Measurements from ENCODE around the gene COL28A1.
"Not testable (repeated sequence)": the region's sequence is repeated elsewhere in the genome, so short reads cannot be mapped to it uniquely, and the experiment has no call there.

The COL28A1 gene

DNA sequence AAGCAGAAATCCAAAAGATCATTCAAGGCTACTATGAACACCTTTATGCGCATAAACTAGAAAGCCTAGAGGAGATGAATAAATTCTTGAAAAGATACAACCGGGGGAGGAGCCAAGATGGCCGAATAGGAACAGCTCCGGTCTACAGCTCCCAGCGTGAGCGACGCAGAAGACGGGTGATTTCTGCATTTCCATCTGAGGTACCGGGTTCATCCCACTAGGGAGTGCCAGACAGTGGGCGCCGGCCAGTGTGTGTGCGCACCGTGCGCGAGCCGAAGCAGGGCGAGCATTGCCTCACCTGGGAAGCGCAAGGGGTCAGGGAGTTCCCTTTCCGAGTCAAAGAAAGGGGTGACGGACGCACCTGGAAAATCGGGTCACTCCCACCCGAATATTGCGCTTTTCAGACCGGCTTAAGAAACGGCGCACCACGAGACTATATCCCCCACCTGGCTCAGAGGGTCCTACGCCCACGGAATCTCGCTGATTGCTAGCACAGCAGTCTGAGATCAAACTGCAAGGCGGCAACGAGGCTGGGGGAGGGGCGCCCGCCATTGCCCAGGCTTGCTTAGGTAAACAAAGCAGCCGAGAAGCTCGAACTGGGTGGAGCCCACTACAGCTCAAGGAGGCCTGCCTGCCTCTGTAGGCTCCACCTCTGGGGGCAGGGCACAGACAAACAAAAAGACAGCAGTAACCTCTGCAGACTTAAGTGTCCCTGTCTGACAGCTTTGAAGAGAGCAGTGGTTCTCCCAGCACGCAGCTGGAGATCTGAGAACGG lies 70.5 kb downstream of the COL28A1 start:
- DNase-seq (ENCODE audit: low spot score) = not testable (repeated sequence)

DNA sequence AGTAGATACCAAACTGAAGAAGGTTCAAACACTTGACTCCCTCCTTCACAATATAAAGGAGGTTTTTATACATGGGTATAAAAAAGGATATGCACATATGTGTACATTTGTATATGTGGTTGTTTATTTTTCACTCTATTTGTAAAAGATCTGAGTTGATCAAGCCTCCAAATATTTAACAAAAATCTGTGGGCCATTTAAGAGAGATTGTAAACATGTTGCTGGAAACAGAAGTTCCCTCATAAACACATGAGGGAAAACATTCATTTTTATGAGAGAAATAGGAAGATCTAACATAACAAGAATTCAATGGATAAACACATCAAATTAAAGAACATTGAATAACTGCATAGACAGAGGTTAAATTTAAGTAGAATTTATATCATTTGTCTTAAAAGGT lies 81.7 kb downstream of the COL28A1 start:
- DNase-seq (ENCODE audit: low spot score) = no peak

DNA sequence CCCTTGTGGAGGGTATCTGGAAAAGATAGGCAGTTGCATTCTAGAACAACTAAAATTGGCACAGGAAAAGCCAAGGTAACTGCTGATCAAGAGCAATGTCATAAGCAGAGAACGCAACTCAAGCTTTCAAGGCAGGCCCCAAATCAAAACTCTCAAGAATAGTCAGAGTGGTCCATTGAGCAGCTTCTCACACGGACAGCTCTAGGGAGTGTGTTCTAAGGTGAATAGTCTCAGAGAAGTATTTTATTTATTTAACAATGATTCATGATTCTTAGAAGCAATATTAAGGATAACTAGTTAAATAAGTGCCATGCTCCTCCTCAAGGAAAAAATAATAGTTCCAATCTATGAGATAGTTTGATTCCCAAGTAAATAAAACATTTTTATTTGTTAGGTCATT lies 83.0 kb downstream of the COL28A1 start:
- DNase-seq (ENCODE audit: low spot score) = no peak

DNA sequence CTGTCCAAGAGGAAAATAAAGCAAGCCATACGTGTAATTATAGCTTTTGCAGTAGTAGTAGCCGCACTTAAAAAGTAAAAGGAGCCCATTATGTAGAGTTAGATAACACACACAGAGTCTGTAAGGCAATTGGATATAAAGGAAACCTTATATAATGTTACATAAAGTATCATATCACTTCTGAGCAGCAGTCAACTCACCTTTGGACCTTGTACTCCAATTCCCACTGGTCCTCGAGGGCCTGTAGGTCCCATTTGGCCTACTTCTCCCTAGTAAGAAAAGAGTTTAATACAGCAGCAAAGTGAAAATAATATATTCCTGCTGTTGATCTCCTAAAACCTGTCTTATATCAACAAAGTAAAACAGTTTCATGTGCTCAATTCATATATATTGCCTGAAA lies 83.6 kb downstream of the COL28A1 start:
- no peak for DNase-seq (ENCODE audit: low spot score)

DNA sequence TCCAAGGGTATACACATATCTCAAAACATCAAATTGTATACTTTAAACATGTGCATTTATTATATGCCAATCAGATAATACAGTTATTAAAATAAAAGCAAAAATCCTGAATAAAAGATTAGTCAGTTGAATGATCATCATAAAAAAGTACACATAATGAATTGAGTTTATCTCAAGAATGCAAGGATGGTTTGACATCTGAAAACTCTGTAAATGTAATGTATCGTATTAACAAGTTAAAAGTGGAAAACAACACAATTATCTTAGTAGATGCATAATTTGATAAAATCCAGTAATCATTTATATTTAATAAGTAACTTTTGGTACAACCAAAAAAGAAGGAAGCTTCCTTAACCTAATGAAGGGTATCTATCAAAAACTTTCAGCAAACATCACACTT lies 86.6 kb downstream of the COL28A1 start:
- DNase-seq (ENCODE audit: low spot score) = no peak

DNA sequence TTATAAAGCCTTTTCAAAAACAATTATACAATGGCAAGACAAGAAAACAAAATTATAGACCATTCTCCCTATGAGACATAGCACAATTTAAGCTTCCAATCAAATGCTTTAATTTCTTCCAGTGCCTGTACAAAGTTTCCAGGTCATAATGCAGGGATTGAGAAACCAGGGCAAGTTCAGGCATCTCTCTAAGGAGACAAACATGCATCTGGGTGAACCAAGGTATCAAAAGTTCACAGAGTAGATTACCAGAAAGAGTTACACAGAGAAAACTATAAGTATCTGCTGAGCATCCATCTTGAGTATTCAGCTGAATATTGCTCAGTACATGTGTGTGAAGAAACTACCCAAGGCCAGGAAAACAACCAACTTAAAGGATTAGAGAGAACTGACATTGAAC lies 89.1 kb downstream of the COL28A1 start:
- no peak for DNase-seq (ENCODE audit: low spot score)

DNA sequence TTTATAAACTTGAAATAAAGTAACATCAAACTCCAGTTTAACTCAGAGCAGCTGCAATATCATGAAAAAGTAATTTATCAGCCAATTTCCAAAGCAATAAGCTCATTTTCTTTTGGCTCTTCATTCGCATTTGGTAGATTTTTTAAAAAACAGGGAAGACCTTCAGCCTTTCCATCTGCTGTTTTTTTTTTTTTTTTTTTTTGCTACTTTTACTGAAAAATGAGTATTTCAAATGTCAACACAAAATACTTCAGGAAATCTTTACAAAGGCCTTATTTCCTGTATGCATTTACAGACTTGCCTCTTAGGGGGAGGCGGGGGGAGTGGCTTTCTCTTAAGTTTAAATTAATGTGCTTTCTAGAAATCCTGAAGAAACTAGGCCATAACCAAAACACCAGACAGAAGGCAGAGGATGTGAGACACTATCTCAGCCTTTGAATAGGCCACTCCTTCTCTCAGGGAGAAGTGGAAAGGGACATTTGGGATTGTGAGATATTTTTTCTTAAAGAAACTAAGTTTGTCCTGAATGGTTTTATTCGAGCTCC lies 91.8 kb downstream of the COL28A1 start:
- no peak for DNase-seq (ENCODE audit: low spot score)

DNA sequence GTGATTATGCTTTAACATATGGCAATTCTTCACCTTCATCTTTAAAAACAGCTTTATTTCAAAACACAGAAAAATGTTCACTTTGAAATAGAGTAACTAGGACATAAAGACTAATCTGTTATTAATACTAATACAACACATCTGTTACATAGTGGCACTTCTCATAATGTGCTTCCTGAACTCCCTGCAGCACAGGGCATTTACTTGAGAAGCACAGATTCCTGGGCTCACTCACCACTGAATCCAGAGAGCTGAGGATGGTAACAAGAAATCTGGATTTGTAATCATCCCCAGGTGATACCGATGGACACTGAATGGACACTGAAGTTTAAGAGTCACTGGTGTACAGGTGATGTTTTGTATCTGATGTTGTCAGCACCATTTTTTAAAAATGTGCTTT lies 96.1 kb downstream of the COL28A1 start:
- DNase-seq (ENCODE audit: low spot score) = no peak

DNA sequence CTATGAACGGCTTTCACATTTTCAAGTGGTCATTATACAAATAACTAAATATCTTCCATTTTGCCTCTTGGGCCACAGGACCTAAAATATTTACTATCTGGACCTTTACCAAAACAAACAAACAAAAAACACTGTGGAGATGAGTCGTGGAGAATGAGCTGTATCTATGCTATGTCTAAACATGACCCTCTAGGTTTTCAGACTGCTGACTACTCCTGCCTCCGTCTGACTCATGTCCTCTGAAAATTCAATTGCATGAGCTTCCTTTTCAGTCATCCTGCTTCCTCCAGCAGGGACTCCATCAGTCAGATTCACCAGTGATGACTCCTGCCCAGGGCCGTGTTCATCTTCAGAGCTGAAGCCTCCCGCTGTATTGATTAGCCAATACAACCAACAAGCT lies 96.8 kb downstream of the COL28A1 start:
- no peak for DNase-seq (ENCODE audit: low spot score)

DNA sequence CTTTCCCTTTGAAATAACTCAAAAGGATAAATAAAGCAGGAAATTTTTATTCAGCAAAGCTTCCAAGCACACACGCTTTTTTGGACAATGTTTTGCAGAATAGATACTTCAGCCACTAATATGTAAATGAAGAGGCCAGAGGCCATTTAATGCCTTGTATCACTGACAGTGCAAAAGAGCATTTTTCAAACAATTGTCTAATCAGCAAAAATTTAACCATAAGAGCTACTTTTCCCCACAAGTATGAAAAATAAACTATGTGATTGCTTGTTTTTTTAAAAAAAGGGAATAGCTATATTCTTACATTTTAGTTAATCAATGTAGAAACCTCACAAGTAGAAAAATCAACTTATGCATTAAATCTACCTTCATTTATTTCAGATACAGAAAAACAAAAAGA lies 99.7 kb downstream of the COL28A1 start:
- no peak for DNase-seq (ENCODE audit: low spot score)

DNA sequence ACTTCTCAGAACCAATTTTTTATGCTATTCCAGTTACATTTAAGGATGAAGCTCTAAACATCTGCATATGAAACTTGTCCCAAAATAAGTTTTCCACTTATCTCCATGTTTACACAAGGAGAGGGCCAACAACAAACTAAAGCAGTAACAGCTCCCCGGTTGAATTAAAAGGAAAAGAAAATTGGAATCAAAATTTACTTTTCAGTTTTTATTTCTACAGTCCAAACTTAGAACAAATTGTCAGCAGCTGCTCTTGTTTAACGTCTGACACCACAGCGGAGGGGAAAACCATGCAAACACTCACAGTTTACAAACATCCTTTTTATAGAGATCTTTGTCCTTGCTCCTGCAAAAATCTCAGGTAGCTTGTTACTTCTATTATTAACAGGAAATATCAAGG lies 101.3 kb downstream of the COL28A1 start:
- no peak for DNase-seq (ENCODE audit: low spot score)

DNA sequence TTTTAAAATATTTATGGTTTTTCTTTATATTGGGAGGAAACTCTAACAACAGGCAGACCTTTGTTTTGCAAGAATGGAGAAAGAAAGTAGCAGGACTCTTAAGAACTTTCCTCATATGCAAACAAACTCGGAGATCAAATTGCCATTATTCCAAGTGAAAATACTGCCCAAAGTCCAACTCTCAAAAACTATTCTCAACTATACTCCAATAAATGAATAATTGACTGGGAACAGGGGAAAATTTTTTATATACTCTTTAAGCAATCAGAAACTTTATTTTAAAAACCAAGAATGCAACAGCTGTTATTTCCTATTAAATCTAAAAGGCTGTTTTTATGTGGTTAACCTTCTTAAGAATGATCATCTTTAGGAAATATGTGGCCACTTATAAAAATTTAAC lies 101.9 kb downstream of the COL28A1 start:
- DNase-seq (ENCODE audit: low spot score) = no peak

DNA sequence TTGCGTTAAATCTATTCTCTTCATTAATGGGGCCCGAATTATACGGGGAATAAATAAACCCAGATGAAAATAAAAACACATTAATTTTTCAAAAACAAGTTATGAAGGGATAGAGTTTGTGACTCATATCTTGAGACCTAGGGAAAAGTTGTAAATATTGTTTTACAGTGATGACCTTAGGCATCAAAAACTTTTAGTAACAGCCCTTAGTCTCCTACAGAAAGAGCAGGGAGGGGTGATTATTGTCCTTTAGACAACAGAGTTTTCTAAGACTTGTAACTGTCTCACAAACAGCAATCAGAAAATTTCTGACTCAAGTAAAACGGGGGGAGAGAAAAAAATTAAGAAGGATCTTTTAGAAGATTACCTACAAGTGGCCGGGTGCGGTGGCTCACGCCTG lies 102.7 kb downstream of the COL28A1 start:
- no peak for DNase-seq (ENCODE audit: low spot score)

DNA sequence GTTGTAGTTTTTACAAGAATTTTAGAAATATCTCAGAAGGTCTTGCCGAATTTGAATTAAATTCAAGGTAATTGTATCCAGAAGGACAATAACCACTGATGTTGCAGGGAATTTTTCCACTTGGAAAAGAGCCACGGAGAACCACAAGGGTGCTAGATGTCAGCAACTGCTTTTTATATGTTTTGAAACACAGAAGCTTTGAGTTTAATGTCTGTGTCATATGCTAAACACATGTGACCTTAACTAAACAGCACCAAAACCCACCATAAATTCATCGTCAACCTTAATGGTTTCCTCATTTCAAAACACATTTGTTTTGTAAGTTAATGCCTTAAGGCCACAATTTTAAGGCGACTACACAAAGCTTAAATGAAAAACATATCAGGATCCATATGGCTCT lies 106.9 kb downstream of the COL28A1 start:
- no peak for DNase-seq (ENCODE audit: low spot score)

DNA sequence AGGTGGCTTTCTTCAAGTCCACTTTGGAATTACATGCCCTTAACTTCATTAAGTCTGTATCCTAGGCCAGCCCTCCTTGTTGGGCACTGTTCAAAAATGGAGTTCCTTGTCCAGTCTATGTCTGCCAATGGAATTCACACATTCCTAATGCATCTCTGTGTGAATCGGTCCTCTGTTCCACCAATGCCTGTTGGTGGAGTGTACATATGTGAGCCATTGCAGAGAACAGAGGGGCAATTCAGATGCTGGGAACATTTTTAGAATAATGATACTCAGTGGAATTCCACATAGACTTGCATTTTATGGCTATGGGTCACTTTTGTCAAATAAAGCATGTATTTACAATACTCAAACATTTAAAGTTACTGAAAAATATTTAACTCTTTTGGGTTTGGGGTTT lies 108.3 kb downstream of the COL28A1 start:
- DNase-seq (ENCODE audit: low spot score) = no peak

DNA sequence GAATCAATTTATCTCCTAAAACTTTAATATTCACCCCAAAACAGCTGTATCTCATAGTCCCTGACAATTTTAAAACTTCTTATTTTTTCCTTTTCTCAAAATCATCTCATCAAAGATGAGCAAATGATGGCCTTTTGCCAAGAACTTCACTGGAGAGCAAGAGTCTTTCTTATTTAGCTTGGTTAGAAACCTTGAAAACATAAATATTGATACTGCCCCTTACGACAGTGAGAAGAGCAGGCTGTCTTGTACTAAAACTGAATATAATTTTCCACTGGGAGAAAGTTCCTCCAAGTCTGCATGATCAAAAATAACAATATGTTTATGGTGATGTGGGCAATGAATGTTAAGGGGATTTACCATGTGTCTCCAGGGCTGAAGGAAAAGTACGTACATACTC lies 109.0 kb downstream of the COL28A1 start:
- no peak for DNase-seq (ENCODE audit: low spot score)

DNA sequence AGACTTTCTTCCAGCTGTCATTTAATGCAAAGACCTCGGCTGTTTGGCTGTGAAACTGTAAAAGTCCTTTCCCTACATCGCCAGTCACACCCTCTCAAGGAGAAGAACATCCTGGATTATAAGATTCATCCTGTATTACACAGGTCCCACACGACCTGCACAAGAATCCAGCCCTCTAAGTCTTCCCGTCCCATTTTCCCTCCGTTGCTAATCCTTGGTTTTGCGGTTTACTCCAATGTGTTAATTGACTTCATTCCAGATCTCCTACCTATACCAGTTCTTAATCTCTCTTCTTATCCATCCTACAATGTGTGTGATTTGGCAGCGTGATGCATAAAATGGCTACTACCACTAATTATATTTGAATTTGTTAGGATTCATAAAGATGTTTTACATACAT lies 110.4 kb downstream of the COL28A1 start:
- DNase-seq (ENCODE audit: low spot score) = no peak

DNA sequence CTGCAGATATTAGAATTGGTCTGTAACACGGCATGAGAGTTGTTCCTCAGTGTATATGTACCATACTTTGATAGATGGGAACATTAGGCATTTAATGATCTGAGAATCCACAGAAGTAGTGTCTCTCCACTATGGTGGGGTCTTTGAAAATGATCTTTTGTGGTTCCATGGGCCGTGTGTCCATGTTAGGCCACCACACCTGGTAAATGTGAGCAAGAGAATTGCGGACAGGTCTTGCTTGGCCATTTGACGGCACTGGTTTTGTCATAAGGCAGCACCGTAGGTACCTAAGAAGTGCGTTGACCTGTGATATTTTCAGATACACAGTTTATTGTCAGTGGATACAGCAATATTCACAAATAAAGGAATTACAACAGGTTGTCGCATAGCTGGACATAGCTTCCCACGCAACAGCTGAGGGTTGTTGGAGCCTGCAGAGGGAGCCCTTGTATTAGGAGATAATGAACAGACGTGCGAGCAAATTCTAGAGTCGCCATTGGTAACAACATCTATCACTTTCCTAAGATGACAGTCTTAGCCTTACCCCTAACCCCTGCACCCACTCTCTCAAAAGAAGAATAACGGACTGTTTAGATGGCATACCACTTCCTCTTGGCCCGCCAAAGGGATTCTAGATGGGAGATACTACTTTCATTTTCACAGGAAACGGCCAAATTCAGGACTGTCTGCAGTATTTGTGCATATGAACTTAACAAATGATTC lies 111.4 kb downstream of the COL28A1 start:
- DNase-seq (ENCODE audit: low spot score) = peak; percentile 45

DNA sequence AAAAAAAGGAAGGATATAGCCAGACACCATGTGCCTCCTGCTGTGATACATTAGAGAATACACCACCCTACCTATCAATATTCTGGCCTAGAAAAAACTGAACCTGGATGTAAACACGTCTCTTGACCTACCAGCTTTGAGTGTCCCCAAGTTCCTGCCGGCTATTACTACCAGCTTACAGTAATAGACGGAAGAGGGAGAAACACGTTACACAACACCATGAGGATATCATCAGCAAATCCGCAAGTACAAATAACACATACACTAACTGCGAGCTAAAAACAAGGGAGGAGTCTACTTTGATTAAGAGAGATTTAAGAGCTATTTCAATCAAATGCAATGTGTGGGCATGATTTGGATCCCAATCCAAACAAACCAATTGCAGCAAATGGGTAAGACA lies 113.0 kb downstream of the COL28A1 start:
- DNase-seq (ENCODE audit: low spot score) = no peak

DNA sequence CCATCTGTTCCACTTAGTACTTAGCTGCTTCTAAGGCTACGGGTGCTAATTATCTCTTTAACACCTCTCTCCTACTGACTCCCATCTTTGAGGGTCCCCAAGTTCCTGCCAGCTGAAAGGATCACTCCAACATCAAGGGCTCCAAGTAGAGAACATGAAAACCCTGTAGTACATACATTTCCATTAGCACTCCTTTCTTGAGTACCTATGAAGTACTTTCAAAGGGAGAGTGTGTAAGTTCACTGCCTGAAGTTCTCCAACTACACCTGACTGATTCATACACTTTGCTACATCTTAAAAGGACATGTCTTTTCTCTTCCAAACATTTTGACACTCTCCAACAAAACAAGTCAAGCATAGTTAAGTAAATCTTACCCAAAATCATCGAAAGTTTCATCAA lies 113.8 kb downstream of the COL28A1 start:
- DNase-seq (ENCODE audit: low spot score) = no peak

DNA sequence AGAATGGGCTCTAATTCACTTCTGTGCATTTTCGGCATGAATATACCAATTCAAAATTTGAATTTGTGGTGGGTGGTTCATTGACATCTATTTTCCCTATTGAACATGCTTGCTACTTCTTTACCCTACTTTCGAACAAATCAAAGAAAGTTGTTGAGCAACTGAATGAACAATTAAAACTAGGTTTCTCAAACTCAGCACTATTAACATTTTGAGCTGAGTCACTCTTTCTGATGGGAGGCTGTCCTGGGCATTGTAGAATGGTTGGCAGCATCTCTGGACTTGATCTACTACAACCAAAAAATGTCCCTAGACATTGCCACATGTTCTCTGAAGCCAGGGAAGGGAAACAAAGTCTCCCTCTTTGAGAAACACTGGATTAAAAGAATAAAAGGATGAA lies 116.7 kb downstream of the COL28A1 start:
- no peak for DNase-seq (ENCODE audit: low spot score)

DNA sequence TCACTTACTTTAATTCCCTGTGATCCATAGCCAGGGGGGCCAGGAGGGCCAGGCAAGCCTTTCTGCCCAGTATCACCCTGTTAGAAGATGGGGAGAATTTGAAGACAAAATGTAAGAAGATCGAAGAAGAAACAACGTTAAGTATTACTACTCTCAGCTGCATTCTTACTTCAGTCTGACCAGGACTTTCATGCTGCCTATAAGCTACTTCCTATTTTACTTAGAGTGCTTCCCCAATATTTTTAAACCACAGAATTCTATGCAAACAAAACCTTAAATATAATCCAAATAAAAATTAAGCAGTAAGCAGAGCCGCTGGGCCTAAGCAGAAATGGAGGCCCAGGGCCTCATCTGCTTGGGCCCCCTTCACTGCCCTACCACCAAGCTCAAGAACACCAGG lies 117.8 kb downstream of the COL28A1 start:
- no peak for DNase-seq (ENCODE audit: low spot score)

DNA sequence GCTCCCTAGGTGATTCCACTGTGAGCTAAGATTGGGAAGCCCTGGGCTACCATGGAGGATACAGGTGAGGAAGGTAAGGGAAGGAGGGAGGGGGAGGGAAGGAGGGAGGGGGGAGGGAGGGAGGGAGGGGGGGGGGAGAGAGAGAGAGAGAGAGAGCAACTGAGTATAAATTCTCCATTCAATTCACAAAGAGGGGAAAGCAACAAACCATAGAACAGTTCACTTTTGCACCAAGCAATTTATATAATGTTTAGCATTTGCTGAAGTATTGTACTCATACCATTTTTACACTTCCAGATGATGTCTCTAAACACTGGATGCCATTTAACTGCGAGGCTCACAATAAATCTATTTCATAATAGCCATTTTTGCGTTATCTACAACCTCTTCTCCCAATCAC lies 118.3 kb downstream of the COL28A1 start:
- DNase-seq (ENCODE audit: low spot score) = no peak
